HuH-7.5 (cell line): ENCODE measurements around the gene SCGB1D1.
"Not testable (repeated sequence)": the region's sequence is repeated elsewhere in the genome, so short reads cannot be mapped to it uniquely, and the experiment has no call there.

ENCODE experiments used
- DNase-seq: peaks from one replicate; pipeline ENCODE4 v3.0.0; 2011; ENCODE audit warnings: low spot score

Gene SCGB1D1

DNA sequence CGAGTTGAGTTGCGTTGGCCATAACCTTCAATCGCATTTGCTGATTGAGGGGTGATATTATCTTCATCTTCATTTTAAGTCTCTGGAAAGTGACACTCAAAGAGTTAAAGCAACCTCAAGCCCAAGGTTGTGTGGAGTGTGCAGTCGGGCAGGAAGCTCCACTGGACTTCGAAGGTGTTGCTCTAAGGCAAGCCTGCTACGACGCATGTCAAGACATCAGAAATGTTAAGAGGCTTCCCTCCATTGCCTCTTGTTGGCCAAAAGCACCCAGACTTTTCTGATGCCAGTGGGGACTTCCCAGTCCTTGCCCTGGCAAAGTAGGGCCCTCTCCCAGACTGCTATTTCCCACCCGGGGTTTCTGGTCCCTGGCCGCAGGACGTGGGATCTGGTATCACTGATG lies 23.6 kb upstream of the SCGB1D1 start:
- DNase-seq: no peak

DNA sequence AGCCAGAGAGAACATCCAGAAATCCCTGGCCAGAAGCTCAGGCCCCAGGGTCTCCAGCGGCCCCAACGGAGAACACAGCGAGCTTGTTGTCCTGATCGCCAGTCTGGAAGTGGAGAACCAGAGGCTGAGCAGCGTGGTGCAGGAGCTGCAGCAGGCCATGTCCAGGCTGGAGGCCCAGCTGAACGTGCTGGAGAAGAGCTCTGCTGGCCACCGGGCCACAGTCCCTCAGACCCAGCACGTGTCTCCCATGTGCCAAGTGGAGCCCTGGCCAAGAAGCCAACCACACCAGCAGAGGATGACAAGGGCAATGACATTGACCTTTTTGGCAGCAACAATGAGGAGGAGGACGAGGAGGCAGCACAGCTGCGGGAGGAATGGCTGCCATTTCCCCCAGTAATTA lies 20.6 kb upstream of the SCGB1D1 start:
- no peak for DNase-seq

DNA sequence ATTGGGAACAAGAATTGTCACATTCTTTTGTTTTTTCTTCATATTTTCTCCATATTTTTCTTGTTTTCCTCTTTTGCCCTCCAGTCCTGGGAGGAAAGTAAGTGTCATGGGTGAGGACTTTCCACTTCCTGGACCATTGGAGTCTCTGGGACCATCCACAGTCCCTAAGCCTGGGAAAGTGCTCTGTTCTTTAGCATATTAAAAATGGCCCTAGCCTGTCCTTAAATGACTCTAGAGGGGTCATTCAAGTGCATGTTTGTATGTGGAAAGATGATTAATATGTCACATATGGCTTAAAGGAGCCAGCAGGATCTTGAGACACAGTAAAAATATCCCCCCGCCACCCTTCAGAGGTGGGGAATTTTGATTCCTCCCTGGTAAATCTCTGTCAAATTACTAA lies 20.1 kb upstream of the SCGB1D1 start:
- DNase-seq: no peak

DNA sequence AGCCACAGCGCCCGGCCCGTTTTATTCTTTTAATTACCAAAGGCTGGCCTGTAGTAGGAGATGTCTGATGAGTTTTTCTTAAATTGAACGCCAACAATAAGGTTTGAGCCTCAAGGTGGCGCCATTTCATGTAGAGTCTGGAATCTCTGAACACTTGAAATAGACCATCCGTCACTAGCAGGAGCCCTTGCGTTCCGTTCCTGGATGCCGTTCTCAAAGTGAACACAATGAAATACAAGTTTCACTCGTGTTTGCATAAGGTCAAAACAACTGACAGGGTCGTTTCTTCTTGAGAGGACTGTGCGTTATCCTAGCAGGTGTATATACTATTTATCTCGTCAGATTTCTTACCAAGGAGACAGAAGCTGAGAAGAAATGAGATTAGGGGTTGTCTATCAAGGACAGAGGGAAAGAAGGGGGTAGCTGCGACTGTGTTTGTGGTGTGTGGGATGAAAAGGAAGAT lies 18.7 kb upstream of the SCGB1D1 start:
- DNase-seq: peak; percentile 42

DNA sequence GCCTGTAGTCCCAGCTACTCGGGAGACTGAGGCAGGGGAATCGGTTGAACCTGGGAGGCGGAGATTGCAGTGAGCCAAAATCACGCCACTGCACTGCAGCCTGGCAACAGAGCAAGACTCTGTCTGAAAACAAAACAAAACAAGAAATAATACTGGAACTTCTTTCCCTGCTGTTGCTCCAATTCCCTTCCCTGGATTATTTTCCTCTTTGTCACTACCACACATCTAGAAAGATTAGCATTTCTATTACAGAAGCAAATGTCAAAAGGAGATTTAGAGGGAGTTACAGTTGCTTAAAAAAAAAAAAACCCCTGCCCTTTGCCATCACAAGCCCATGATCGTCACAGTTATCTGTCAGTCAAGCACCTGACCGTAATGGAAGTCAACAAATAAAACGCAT lies 17.7 kb upstream of the SCGB1D1 start:
- no peak for DNase-seq

DNA sequence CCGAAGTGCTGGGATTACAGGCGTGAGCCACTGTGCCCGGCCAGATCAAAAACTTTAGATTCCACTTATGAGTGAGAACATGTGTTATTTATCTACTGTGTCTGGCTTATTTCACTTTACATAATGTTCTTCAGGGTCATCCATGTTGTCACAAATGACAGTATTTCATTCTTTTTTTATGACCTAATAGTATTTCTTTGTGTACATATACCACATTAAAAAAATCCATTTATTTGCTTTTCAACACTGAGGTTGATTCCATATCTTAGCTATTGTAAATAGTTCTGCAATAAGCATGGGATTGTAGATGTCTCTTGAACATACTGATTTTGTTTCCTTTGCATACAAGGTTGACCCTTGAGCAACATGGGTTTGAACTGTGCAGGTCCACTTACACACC lies 13.2 kb upstream of the SCGB1D1 start:
- no peak for DNase-seq

DNA sequence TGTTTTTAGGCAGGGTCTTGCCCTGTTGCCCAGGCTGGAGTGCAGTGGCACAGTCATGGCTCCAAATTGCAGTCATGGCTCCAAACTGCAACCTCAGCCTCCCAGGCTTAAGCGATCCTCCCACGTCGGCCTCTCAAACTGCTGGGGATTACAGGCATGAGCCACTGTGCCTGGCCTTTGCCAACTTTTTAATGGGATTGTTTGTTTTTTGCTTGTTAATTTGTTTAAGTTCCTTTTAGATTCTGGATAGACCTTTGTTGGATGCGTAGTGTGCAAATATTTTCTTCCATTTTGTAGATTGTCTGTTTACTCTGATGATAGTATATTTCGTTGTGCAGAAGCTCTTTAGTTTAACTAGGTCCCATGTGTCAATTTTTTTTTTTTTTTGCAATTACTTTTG lies 10.0 kb upstream of the SCGB1D1 start:
- DNase-seq: no peak

DNA sequence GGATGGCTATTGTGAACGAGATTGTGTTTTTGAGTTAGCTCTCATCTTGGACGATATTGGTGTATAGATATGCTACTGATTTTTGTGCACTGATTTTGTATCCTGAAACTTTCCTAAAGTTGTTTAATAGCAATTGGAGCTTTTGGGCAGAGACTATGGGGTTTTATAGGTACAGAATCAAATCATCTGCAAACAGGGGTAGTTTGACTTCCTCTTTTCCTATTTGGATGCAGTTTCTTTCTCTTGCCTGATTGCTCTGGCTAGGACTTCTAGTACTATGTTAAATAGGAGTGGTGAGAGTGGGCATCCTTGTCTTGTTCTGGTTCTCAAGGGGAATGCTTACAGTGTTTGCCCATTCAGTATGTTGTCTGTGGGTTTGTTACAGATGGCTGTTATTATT lies 8.9 kb upstream of the SCGB1D1 start:
- DNase-seq: no peak

DNA sequence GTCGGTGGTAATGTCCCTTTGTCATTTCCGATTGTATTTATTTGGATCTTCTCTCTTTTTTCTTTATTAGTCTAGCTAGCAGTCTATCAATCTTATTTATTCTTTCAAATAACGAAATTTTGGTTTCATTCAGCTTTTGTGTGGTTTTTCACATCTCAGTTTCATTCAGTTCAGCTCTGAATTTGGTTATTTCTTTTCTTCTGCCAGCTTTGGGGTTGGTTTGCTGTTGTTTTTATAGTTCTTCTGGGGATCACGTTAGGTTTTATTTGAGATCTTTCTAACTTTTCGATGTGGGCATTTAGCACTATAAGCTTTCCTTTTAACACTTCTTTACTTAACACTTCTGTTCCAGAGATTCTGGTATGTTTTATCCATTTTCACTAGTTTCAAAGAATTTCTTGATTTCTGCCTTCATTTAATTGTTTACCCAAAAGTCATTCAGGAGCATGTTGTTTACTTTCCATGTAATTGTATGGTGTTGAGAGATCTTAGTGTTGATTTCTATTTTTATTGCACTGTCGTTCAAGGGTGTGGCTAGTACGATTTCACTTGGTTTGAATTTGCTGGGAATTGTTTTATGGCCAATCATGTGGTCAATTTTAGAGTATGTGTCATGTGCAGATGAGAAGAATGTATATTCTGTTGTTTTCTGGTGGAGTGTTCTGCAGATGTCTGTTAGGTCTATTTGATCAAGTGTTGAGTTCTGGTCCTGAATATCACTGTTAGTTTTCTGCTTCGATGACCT lies 7.7 kb upstream of the SCGB1D1 start:
- DNase-seq: no peak

DNA sequence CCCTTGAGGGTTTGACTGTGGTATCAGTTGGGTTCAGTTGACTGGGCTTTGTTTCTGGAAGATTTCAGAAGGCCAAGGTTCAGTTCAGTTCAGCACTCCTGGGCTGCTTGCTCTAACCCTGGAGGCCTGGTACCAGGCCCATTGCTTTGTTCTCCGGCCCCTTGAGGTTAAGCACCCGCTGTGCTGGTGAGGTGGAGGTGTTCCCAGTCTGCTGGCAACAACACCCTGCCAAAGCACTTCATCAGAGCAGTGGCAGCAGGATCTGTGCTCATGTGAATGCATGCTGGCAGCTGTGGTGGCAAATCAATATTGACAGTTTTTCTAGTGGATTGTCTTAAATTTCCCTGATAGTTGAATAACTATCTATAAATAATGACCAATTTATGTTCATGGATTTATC lies 3.8 kb upstream of the SCGB1D1 start:
- DNase-seq: no peak

DNA sequence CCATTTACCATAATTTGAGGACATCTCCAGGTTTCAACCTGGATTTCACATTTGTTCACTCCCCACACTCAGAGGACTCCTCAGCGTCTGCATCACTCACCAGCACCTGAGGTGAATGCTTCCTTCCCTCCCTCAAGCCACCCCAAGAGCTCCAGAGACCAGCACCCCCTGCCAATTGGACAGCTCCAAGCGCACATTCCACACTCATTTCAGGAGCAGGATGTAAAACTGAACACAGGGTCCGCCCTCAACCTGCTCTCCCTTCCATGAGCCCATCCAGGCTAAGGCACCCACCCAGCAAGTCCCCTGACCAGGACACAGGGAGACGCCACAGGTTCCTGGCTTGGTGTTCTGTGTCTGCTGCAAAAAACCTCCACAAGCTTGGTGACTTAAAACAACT lies 3.9 kb downstream of the SCGB1D1 start:
- DNase-seq: no peak

DNA sequence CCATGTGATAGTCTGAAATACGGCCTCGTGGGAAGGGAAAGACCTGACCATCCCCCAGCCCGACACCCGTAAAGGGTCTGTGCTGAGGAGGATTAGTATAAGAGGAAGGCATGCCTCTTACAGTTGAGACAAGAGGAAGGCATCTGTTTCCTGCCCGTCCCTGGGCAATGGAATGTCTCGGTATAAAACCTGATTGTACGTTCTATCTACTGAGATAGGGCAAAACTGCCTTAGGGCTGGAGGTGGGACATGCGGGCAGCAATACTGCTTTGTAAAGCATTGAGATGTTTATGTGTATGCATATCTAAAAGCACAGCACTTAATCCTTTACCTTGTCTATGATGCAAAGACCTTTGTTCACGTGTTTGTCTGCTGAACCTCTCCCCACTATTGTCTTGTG lies 5.0 kb downstream of the SCGB1D1 start:
- not testable (repeated sequence) for DNase-seq

DNA sequence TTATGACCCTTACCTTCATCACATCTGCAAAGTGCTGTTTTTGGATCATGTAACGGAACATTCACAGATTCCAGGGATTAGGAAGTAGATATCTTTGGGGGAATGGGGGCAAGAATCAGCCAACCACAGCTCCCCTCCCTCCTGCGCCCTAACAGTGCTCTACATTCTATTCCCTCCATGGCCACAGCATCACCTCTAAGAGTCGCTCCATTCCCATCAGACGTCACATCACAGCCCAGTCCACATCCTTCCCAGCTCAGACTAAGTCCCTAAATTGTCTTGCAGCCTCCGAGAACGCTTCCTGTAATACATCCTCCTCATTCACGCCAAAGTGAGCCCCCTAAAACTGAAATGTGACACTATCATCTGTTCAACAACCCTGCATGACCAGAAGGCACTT lies 5.9 kb downstream of the SCGB1D1 start:
- no peak for DNase-seq

DNA sequence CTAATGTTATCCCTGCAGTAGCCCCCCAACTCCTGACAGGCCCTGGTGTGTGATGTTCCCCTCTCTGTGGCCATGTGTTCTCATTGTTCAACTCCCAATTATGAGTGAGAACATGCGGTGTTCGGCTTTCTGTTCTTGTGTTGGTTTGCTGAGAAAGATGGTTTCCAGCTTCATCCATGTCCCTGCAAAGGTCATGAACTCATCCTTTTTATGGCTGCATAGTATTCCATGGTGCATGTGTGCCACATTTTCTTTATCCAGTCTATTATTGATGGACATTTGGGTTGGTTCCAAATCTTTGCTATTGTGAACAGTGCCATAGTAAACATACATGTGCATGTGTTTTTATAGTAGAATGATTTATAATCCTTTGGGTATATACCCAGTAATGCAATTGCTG lies 7.4 kb downstream of the SCGB1D1 start:
- DNase-seq: not testable (repeated sequence)

DNA sequence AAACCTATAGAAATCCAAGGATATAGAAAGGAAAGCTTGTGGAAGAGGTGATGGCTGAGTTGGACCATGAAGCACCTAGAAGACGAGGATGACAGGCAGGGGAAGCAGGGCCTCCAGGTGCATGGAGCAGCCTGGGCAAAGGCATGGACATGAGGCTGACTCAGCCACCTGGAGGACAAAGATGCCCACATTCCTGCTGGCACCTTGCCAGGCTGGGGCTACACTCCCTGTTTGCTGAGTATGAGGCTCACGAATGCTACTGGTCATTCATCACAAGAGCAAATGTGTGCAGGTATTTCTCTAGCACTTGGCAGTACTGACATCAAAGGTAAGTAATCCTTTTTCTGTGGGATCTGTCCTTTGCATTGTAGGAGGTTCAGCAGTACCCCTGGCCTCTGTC lies 11.4 kb downstream of the SCGB1D1 start:
- no peak for DNase-seq

DNA sequence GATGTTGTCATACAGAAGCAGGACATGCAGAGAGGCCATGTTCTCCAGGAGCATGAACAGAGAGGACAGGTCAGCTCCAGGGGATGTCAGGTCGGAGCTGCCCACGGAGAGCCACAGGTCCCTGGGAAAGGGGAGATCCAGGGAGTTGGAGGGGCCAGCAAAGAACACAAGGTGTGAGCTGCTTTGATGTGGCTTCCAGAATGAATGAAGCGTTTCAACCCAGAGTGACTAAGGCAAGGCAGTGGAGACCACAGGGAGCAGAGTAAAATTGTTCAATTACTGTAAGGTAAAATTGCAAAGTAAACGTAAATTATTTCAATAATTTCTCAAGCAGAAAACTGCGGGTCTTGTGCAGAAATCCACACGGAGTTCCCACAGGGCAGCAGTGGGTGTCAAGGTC lies 12.9 kb downstream of the SCGB1D1 start:
- DNase-seq: no peak

DNA sequence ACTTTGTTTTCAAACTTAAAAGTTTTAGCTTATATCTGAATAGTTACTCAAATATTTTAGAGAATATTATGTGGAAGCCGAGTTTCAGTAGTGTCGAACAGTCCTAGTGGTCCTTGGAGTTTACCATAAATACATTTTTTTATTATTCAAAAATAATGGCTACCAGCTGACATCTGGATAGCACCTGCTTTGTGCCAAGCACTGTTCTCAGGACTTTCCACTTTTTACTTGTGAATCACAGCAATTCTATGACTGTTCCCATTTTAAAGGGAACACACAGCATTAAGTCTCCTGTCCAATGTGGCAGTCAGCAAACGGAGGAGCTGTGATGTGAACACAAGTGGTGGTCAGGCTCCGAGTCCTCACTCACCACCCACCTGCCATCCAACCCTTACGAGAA lies 14.4 kb downstream of the SCGB1D1 start:
- no peak for DNase-seq

DNA sequence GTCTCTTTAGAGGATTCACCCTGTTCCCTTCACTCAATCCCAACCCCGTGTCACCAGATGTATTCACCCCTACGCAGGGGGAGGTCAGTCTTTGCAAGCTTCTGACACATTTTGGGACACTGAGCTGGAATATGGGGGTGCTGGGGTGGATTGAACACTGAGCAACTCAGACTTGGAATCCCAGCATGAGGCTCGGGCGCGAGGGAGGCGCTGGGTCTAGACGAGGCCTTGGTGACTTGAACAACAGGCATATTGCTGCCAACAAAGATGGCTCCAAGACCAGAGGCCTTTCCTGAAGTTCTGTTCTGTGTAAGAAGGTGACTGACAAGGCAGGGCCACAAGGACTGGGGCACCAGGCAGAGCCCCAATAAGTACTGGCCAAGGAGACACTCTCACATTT lies 15.4 kb downstream of the SCGB1D1 start:
- DNase-seq: no peak

DNA sequence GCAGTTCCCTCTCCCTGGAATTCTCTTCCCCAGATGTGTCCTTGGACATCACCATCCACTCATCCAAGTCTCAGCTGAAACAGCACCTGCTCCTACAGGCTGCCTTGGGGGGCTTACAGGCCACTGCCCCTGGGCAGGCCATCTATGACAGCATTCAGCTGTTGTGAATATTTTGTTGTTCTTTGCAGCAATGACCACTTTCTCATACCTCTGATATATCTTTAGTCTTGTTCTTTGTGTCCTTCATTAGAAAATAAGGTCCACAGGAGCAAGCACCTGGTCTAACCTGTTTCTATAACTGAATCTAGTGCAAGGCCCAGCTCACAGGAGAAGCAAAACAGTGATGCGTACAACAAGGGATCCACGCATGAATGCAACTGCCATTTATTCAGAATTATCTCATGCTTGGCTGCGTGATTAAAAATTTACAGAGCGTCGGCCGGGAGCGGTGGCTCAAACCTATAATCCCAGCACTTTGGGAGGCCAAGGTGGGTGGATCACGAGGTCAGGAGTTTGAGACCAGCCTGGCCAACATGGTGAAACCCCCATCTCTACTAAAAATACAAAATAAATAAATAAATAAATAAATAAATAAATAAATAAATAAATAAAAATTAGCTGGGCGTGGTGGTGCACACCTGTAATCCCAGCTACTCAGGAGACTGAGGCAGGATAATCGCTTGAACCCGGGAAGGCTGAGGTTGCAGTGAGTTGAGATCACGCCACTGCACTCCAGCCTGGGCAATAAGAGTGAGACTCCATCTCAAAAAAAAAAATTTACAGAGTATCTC lies 16.5 kb downstream of the SCGB1D1 start:
- not testable (repeated sequence) for DNase-seq

DNA sequence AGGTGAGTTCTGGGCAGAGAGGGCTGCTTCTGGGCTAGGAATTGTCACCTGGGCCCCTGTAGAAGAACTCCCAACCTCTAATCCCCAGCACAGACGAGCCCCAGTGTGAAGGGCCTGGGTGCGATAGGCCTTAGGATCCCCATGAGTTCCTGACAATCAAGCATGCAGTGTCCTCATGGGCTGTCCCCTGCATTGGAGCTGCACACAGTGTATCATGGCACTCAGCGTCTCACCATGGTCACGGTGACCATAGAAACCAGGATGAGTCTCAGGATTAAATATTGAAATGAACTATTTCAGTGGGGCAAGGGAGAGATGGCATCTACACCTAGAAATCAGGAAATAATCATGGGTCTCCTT lies 18.7 kb downstream of the SCGB1D1 start:
- no peak for DNase-seq

DNA sequence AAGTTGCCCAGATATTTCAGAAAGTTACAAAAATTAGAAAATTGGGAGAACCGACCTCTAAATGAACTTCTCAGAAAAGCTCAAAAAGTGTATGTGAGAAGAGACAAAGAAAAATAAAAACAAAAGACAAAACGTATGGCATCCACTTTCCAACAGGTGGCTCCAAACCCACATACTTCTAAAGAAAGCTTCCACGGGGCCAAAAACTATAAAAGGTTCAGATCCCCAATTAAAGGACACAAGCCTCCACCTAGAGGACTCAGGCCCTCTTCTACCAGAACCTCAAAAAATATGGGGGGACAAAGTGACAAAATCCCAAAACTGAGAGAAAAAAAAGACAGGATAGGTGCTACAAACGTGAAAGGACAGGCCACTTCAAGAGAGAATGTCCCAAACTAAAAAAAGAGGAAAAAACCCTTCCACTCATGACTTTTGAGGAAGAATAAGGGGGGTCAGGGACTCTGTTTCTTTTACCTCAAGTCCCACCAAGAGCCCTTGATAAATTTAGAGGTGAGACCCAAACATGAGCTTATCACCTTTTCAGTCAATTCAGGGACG lies 27.3 kb downstream of the SCGB1D1 start:
- DNase-seq: no peak

DNA sequence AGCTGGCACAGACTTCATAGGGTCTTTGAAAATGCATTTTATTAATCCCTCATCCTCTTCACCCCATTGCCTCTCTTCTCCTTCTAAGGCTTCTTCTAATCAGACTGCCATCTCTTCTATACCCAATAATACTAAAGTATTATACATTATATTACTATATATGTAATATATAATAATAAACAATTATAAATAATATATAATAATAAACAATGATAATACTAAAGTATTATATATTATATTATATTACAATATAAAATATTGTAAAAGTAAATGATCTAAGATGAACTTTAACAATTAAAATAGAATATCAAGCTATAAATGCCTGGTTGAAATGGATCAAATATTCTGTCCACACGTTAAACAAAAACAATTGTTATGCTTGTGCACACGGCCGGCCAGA lies 31.5 kb downstream of the SCGB1D1 start:
- no peak for DNase-seq

DNA sequence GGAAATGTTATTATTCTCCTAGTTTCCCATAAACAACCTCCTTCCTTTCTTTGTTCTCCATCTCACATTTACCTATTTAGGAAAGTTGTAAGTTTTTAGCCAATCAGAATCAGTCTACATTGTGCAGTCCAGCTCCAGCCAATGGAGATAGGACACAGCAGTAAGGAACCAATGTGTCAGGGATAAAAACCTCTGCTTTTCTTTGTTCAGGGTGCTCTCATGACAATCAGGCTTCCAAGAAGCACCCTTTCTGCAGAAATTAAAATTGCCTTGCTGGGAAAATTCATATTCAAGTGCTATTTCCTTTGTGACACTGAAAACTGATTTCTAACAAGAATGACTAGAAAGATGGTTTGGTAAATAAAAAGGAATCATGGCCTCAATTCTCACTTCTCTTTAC lies 33.1 kb downstream of the SCGB1D1 start:
- no peak for DNase-seq
